Ureter (tissue), 1 donor: ENCODE results near the gene CYP2W1. TPM values are rescaled to one million over a fixed set of nuclear protein-coding genes. Genes with fewer than 3 reads are reported as not detected.
A peak's percentile ranks its signal among the peaks of the same experiment; 100 is the strongest.
"Not testable (repeated sequence)": the region's sequence is repeated elsewhere in the genome, so short reads cannot be mapped to it uniquely, and the experiment has no call there.

Source experiments
- DNase-seq: peaks from one replicate; pipeline ENCODE4 v3.0.0-alpha.2; 2020; ENCODE audit warnings: low spot score
- total RNA-seq: library from RNA; stranded (reverse); gene quantifications from one replicate; pipeline ENCODE4 v1.2.4, GENCODE V29; 2023
- donor health status: DM: yes; HTN: yes; CAD: no.

CYP2W1 gene
- 0.44 TPM for total RNA-seq

- DNase-seq = no peak
These were observed at the start of gene CYP2W1 for GRCh38 chr7:983004-983615. Gene CYP2W1, plus strand, starts transcription at chr7:983181. Its CDS starts 31 bp downstream, at chr7:983212.

- DNase-seq = no peak
These were observed 48.4 kb upstream of the CYP2W1 start for GRCh38 chr7:934469-935163.

- no peak for DNase-seq
These were observed 47.7 kb upstream of the CYP2W1 start for GRCh38 chr7:935164-935873.

GRCh38 chr7:935874-936385 is 47.1 kb upstream of the CYP2W1 start:
- no peak for DNase-seq

GRCh38 chr7:936386-937054 is 46.5 kb upstream of the CYP2W1 start:
- DNase-seq = no peak

GRCh38 chr7:937856-938484 is 45.0 kb upstream of the CYP2W1 start:
- no peak for DNase-seq

- DNase-seq = no peak
These were observed 44.3 kb upstream of the CYP2W1 start for GRCh38 chr7:938546-939185.

- DNase-seq = no peak
These were observed 43.1 kb upstream of the CYP2W1 start for GRCh38 chr7:939843-940242.

GRCh38 chr7:940599-941408 is 42.2 kb upstream of the CYP2W1 start:
- no peak for DNase-seq

- not testable (repeated sequence) for DNase-seq
These were observed 39.2 kb upstream of the CYP2W1 start for GRCh38 chr7:943793-944192.

- no peak for DNase-seq
These were observed 38.2 kb upstream of the CYP2W1 start for GRCh38 chr7:944744-945143.

- no peak for DNase-seq
These were observed 37.8 kb upstream of the CYP2W1 start for GRCh38 chr7:945147-945555.

GRCh38 chr7:945556-946255 is 37.3 kb upstream of the CYP2W1 start:
- DNase-seq = peak; percentile 93

GRCh38 chr7:946256-946996 is 36.6 kb upstream of the CYP2W1 start:
- no peak for DNase-seq

- no peak for DNase-seq
These were observed 35.4 kb upstream of the CYP2W1 start for GRCh38 chr7:947391-948210.

- DNase-seq = peak; percentile 79
These were observed 33.7 kb upstream of the CYP2W1 start for GRCh38 chr7:949021-949934.
